ENCODE measurements around the gene FBXL7. TPM values are rescaled to one million over a fixed set of nuclear protein-coding genes. Genes with fewer than 3 reads are reported as not detected.

The FBXL7 gene
- total and polyA plus RNA-seq, 9 of the 15 experiments (the other 6 are each of a cell fraction or from before 2014, with no cell fraction given) = 0.04 to 0.08 TPM; not detected in 7

DNA sequence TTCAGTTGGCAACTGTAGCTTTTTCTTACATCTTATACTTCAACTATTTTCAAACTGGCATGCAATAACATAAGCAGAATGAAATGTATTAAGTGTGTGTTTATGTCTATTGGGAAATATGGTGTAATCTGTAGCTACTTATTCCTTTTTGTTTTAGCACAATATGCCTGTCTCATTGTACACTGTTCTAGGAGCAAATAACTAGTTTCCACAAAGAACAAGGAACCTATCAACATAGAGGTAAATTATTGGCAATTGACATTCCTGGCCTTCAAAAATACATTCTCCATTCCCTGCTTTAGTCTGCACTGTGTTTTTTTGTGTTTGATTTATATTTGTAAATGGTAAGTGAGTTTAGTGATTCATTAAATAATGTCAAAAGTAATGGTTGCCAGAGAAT lies 75.7 kb downstream of the FBXL7 start:
- Histone ChIP-seq H3K36me3 (ENCODE audit: control insufficient read depth, insufficient read depth, low read length) (no peaks in the 10 kb centered on the region), H3K9me3 (replicated peaks; ENCODE audit: control insufficient read depth, insufficient read depth, low read depth, low read length) (no peaks in the 10 kb centered on the region; the same call in 1 of the 2 replicates), H3K79me2 (ENCODE audit: control insufficient read depth, insufficient read depth, low read length) (no peaks in the 10 kb centered on the region), H4K20me1 (replicated peaks; ENCODE audit: control insufficient read depth, insufficient read depth, low read length) (no peaks in the 10 kb centered on the region), H3K27me3 (ENCODE audit: control insufficient read depth in 2 of 2, insufficient read depth in 2 of 2, low read length in 2 of 2) (no peaks in the 10 kb centered on the region), H2AFZ (ENCODE audit: low read depth, low read length) (no peak overlapping the region), H3K27ac (ENCODE audit: extremely low read depth, low read depth, low read length) (no peak overlapping the region), H3K9me1 (ENCODE audit: control insufficient read depth, insufficient read depth, low read length) (no peaks in the 10 kb centered on the region), H3K4me2 (ENCODE audit: insufficient read depth, low read length) (no peak overlapping the region), H3K4me1 (replicated peaks in 1 of 2; ENCODE audit: control insufficient read depth in 2 of 2, insufficient read depth in 2 of 2, low read length in 2 of 2) (no peaks in the 10 kb centered on the region), H3K4me3 (no peak overlapping the region), H3K9ac (ENCODE audit: insufficient read depth in 1 of 2, low read depth in 2 of 2, low read length in 2 of 2) (no peak overlapping the region)
- ChIA-PET POLR2A (no interaction called here), CTCF (ENCODE audit: low intra/inter-chr PET ratio) (no interaction called here)
- no peak for TF ChIP-seq ZNF79 (CRISPR knock-in tag; IDR thresholded peaks at IDR 0.05; ENCODE audit: low read depth)
- TF ChIP-seq, protein P1, sequence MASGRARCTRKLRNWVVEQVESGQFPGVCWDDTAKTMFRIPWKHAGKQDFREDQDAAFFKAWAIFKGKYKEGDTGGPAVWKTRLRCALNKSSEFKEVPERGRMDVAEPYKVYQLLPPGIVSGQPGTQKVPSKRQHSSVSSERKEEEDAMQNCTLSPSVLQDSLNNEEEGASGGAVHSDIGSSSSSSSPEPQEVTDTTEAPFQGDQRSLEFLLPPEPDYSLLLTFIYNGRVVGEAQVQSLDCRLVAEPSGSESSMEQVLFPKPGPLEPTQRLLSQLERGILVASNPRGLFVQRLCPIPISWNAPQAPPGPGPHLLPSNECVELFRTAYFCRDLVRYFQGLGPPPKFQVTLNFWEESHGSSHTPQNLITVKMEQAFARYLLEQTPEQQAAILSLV (tag; IDR thresholded peaks at IDR 0.05) = no peak
- TF ChIP-seq, protein P2, sequence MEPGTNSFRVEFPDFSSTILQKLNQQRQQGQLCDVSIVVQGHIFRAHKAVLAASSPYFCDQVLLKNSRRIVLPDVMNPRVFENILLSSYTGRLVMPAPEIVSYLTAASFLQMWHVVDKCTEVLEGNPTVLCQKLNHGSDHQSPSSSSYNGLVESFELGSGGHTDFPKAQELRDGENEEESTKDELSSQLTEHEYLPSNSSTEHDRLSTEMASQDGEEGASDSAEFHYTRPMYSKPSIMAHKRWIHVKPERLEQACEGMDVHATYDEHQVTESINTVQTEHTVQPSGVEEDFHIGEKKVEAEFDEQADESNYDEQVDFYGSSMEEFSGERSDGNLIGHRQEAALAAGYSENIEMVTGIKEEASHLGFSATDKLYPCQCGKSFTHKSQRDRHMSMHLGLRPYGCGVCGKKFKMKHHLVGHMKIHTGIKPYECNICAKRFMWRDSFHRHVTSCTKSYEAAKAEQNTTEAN (CRISPR knock-in tag; IDR thresholded peaks at IDR 0.05) = no peak
- TF ChIP-seq SETDB1 (IDR thresholded peaks at IDR 0.05; ENCODE audit: low read length) = no peak
- TF ChIP-seq ZNF263 (CRISPR knock-in tag; IDR thresholded peaks at IDR 0.05; ENCODE audit: borderline replicate concordance) = no peak
- no peak for TF ChIP-seq MIER1 (IDR thresholded peaks at IDR 0.05; ENCODE audit: low read depth)
- TF ChIP-seq, protein P3, sequence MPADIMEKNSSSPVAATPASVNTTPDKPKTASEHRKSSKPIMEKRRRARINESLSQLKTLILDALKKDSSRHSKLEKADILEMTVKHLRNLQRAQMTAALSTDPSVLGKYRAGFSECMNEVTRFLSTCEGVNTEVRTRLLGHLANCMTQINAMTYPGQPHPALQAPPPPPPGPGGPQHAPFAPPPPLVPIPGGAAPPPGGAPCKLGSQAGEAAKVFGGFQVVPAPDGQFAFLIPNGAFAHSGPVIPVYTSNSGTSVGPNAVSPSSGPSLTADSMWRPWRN (IDR thresholded peaks at IDR 0.05; ENCODE audit: low read depth) = no peak
- TF ChIP-seq ZNF589 (CRISPR knock-in tag; IDR thresholded peaks at IDR 0.05; ENCODE audit: low read depth) = no peak
- TF ChIP-seq TBL1XR1 (IDR thresholded peaks at IDR 0.05; ENCODE audit: low read length in 2 of 2) = no peak
- ATAC-seq (no peak), FAIRE-seq (no peak), DNase-seq (ENCODE audit: extremely low read depth in 1 of 4, low spot score in 3 of 4) (no peak)
- in situ Hi-C loops (cut with MboI) = no loop called here
- intact Hi-C loops (cut with micrococcal nuclease) = no loop called here
- no TSS peak for BruUV-seq (replicated peaks)

Data from K562 (cell line).